Measurements from ENCODE around the gene PRDX6.

Gene PRDX6

GRCh38 chr1:173536223-173536622 is 59.1 kb downstream of the PRDX6 start:
- Histone ChIP-seq H3K4me3 (no peak overlapping the region), H3K4me2 (no peak overlapping the region), H3K36me3 (no peaks in the 10 kb centered on the region), H3K27ac (no peak overlapping the region), H3K9me3 (no peaks in the 10 kb centered on the region), H3K27me3 (no peaks in the 10 kb centered on the region), H3K9ac (no peak overlapping the region), H4K20me1 (no peaks in the 10 kb centered on the region), H3K4me1 (no peaks in the 10 kb centered on the region)
- no peak for TF ChIP-seq Cebpa-rat (IDR thresholded peaks at IDR 0.05)

Data from BLaER1 (cell line).